ENCODE results near the gene OTOG. TPM values are rescaled to one million over a fixed set of nuclear protein-coding genes. Genes with fewer than 3 reads are reported as not detected.

OTOG gene
- total and polyA plus RNA-seq, 2 of the 8 experiments (the other 6 are each of a cell fraction or from before 2014, with no cell fraction given), result 0.41 to 1.5 TPM

DNA sequence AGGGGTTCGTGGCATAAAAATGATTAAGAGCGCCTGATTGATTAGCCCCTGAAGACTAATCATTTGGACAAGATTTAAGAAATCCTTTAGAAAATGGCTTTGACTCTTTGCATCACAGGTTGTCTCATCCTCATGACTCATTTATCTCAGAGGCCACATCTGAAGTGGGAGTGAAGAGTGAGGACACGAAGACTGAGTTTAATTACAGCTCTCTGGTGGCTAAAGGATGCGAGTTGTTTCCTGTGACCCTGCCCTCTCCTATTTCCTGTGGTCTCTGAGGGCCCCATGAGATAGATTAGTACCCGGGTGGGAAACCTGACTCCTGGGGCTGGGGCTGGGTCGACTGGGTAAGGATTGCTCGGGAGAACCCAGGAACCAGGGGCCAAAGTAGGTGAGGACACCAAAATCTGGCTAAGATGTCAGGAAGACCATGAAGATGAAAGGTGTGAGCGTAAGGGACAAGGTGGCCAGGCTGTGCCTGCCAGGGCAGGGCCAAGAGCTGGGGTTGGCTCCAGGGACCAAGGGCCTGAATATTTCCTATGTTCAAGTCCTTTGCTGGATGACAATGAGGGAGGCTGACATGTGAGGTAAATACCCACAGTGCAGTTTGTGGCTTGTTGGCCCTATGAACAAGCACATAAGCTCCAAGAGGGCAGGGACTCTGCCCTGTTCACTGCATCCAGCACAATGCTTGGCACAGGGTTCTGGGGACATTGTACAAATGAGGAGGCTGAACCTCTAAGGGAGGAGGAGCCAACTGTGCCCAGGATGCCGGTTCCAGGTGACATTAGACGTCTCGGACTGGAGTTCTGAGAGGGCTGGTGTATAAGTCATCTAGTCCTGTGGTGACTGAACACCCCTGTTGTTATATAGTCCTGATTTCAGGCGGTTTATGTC, 3.6 kb downstream of the OTOG start (continued):
- TF ChIP-seq, protein P1, sequence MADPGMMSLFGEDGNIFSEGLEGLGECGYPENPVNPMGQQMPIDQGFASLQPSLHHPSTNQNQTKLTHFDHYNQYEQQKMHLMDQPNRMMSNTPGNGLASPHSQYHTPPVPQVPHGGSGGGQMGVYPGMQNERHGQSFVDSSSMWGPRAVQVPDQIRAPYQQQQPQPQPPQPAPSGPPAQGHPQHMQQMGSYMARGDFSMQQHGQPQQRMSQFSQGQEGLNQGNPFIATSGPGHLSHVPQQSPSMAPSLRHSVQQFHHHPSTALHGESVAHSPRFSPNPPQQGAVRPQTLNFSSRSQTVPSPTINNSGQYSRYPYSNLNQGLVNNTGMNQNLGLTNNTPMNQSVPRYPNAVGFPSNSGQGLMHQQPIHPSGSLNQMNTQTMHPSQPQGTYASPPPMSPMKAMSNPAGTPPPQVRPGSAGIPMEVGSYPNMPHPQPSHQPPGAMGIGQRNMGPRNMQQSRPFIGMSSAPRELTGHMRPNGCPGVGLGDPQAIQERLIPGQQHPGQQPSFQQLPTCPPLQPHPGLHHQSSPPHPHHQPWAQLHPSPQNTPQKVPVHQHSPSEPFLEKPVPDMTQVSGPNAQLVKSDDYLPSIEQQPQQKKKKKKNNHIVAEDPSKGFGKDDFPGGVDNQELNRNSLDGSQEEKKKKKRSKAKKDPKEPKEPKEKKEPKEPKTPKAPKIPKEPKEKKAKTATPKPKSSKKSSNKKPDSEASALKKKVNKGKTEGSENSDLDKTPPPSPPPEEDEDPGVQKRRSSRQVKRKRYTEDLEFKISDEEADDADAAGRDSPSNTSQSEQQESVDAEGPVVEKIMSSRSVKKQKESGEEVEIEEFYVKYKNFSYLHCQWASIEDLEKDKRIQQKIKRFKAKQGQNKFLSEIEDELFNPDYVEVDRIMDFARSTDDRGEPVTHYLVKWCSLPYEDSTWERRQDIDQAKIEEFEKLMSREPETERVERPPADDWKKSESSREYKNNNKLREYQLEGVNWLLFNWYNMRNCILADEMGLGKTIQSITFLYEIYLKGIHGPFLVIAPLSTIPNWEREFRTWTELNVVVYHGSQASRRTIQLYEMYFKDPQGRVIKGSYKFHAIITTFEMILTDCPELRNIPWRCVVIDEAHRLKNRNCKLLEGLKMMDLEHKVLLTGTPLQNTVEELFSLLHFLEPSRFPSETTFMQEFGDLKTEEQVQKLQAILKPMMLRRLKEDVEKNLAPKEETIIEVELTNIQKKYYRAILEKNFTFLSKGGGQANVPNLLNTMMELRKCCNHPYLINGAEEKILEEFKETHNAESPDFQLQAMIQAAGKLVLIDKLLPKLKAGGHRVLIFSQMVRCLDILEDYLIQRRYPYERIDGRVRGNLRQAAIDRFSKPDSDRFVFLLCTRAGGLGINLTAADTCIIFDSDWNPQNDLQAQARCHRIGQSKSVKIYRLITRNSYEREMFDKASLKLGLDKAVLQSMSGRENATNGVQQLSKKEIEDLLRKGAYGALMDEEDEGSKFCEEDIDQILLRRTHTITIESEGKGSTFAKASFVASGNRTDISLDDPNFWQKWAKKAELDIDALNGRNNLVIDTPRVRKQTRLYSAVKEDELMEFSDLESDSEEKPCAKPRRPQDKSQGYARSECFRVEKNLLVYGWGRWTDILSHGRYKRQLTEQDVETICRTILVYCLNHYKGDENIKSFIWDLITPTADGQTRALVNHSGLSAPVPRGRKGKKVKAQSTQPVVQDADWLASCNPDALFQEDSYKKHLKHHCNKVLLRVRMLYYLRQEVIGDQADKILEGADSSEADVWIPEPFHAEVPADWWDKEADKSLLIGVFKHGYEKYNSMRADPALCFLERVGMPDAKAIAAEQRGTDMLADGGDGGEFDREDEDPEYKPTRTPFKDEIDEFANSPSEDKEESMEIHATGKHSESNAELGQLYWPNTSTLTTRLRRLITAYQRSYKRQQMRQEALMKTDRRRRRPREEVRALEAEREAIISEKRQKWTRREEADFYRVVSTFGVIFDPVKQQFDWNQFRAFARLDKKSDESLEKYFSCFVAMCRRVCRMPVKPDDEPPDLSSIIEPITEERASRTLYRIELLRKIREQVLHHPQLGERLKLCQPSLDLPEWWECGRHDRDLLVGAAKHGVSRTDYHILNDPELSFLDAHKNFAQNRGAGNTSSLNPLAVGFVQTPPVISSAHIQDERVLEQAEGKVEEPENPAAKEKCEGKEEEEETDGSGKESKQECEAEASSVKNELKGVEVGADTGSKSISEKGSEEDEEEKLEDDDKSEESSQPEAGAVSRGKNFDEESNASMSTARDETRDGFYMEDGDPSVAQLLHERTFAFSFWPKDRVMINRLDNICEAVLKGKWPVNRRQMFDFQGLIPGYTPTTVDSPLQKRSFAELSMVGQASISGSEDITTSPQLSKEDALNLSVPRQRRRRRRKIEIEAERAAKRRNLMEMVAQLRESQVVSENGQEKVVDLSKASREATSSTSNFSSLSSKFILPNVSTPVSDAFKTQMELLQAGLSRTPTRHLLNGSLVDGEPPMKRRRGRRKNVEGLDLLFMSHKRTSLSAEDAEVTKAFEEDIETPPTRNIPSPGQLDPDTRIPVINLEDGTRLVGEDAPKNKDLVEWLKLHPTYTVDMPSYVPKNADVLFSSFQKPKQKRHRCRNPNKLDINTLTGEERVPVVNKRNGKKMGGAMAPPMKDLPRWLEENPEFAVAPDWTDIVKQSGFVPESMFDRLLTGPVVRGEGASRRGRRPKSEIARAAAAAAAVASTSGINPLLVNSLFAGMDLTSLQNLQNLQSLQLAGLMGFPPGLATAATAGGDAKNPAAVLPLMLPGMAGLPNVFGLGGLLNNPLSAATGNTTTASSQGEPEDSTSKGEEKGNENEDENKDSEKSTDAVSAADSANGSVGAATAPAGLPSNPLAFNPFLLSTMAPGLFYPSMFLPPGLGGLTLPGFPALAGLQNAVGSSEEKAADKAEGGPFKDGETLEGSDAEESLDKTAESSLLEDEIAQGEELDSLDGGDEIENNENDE (IDR thresholded peaks at IDR 0.05; ENCODE audit: insufficient replicate concordance, low read length), result no peak
- TF ChIP-seq HDAC6 (IDR thresholded peaks at IDR 0.05; ENCODE audit: low read depth, low read length) (no peak), EP300 (IDR thresholded peaks at IDR 0.05; ENCODE audit: borderline replicate concordance in 1 of 2, low read depth in 2 of 2, low read length in 2 of 2) (no peak), RNF2 (IDR thresholded peaks at IDR 0.05; ENCODE audit: borderline replicate concordance, low read depth, low read length, missing control alignments, poor library complexity, severe bottlenecking) (no peak), JUN (IDR thresholded peaks at IDR 0.05; ENCODE audit: low read depth, low read length) (no peak), SAP30 (IDR thresholded peaks at IDR 0.05; ENCODE audit: insufficient read depth, insufficient replicate concordance, low read length) (no peak)
- TF ChIP-seq, protein P2, sequence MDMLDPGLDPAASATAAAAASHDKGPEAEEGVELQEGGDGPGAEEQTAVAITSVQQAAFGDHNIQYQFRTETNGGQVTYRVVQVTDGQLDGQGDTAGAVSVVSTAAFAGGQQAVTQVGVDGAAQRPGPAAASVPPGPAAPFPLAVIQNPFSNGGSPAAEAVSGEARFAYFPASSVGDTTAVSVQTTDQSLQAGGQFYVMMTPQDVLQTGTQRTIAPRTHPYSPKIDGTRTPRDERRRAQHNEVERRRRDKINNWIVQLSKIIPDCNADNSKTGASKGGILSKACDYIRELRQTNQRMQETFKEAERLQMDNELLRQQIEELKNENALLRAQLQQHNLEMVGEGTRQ (IDR thresholded peaks at IDR 0.05; ENCODE audit: low read length), result no peak
